ENCODE data around the gene CDK19. TPM values are rescaled to one million over a fixed set of nuclear protein-coding genes. Genes with fewer than 3 reads are reported as not detected.

The CDK19 gene
- total RNA-seq, 4 donors from 2014 or later: 10.8 to 13.2 (median 12.1) TPM

DNA sequence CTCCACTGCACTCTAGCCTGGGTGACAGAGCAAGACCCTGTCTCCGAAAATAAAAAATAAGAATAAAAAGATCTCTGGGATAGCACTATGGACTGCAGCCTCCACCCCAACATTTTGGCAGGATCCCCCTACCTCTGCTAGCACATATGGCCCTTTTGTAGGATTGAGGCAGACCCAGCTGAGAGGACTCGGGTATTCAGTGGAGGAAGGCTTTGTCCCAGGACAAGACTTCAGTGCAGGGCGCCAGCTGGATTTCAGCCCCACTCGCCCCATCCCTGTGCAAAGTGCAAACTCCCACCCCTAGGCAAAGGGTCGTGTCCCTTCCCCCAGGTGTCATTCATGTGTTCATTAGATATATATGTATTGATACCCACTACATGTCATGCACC is 254.3 kb downstream of the CDK19 start:
- Histone ChIP-seq H3K27me3 (no peaks in the 10 kb centered on the region), H3K36me3 (no peaks in the 10 kb centered on the region), H3K9me3 (no peaks in the 10 kb centered on the region), H3K4me1 (no peaks in the 10 kb centered on the region), H3K27ac (no peak overlapping the region), H3K4me3 (no peak overlapping the region)
- intact Hi-C loops (cut with DNase I): no loop called here
- no peak for DNase-seq
- TF ChIP-seq, protein P1, sequence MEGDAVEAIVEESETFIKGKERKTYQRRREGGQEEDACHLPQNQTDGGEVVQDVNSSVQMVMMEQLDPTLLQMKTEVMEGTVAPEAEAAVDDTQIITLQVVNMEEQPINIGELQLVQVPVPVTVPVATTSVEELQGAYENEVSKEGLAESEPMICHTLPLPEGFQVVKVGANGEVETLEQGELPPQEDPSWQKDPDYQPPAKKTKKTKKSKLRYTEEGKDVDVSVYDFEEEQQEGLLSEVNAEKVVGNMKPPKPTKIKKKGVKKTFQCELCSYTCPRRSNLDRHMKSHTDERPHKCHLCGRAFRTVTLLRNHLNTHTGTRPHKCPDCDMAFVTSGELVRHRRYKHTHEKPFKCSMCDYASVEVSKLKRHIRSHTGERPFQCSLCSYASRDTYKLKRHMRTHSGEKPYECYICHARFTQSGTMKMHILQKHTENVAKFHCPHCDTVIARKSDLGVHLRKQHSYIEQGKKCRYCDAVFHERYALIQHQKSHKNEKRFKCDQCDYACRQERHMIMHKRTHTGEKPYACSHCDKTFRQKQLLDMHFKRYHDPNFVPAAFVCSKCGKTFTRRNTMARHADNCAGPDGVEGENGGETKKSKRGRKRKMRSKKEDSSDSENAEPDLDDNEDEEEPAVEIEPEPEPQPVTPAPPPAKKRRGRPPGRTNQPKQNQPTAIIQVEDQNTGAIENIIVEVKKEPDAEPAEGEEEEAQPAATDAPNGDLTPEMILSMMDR (IDR thresholded peaks at IDR 0.05): no peak
- WGBS, 2 donors: 72 to 94% methylated on average over 4 to 5 of the region's 5 CpGs

DNA sequence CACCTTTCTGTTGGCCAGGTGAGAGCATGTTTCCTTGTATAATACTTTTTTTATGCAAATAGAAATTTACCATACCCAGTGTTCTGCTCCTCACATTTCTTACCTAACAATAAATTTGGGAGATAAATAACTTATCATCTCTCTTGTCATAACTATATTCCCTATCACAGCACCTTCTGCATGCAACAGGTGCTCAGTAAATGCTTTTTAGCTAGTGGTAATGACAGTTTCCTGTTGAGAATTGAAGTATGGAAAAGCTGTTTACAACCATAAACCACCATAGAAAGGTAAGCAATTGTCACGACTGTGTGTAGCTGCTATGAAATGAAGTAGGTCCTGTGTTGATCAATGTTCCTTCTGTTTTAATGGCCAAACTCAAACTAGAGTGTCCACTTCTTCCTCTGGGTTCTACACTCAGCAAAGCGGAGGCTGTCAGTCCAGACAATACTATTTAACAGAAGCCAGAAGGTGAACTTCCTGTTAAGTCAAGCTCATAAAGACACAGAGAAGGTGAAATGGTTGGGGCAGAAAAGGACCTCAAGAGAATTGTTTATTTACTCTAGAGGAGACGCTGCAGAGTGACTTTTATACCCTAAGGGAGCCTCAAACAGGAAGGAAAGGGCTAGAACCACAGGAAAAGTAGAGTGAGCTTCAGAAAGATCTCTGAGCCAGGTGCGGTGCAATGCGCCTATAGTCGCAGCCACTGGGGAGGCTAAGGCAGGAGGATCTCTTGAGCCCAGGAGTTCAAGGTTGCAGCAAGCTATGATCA is 254.8 kb downstream of the CDK19 start:
- DNase-seq: no peak
- Histone ChIP-seq H3K27me3 (no peaks in the 10 kb centered on the region), H3K4me3 (no peak overlapping the region), H3K9me3 (no peaks in the 10 kb centered on the region), H3K4me1 (no peaks in the 10 kb centered on the region), H3K27ac (no peak overlapping the region), H3K36me3 (no peaks in the 10 kb centered on the region)
- TF ChIP-seq, protein P1 (IDR thresholded peaks at IDR 0.05): no peak
- no peak for TF ChIP-seq POLR2A (IDR thresholded peaks at IDR 0.05)
- intact Hi-C loops (cut with DNase I): no loop called here
- 48 to 53% methylated on average over 6 of the region's 6 CpGs for WGBS, 2 donors

Small RNAs within 50 kb of the gene (small RNA-seq; reads per million reads assigned to genes)
- gene RNU6-1115P (0 reads per million in 4 donors), gene RNU6-957P (0 reads per million in 4 donors), gene SNORA40C (0 reads per million in 4 donors)

Other genes starting within 250 kb of the CDK19 start
- 100 to 1,000 TPM in 2 of 4 donors, 10 to 100 TPM in 2; 53.6 to 116 (median 103) TPM for gene AMD1, start 59.3 kb upstream of the CDK19 start, total RNA-seq
- gene GTF3C6, start 143.2 kb upstream of the CDK19 start, total RNA-seq: 10 to 100 TPM; 28.9 to 75.4 (median 45.6) TPM
- gene RPF2, start 166.6 kb upstream of the CDK19 start, total RNA-seq: 10 to 100 TPM; 16.7 to 27.7 (median 22.0) TPM